Measurements from ENCODE around the gene NUP93. TPM values are rescaled to one million over a fixed set of nuclear protein-coding genes. Genes with fewer than 3 reads are reported as not detected.

NUP93 gene
- 216 TPM for total RNA-seq

GRCh38 chr16:56729735-56730662, at the start of gene NUP93:
Gene NUP93 (plus strand): TSS chr16:56730129. CDS start chr16:56748248, 18,119 bp downstream.

GRCh38 chr16:56681939-56682702, 47.8 kb upstream of the NUP93 start, which contains the start of gene MT1X:
Gene MT1X (plus strand): TSS chr16:56682470. CDS start chr16:56682541, 71 bp downstream.

DNA sequence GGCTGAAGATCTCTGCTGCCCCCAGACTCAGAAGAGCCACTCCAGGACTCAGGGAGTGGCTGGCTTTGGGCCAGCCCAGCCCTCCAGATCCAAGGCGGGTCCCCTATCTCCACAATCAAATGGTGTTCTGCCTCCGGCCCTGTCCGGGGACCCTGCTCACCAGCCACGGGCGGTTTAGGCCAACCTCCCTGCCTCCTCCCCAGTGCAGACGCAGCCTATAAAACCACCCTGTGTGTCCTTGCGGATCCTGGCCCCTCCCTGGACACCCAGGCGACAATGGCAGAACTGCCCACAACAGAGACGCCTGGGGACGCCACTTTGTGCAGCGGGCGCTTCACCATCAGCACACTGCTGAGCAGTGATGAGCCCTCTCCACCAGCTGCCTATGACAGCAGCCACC, 135.0 kb downstream of the NUP93 start, which contains the start of gene SLC12A3:
Gene SLC12A3 (plus strand): TSS at position 248 of the 400 bp plus-strand sequence. CDS start 29 bp downstream, at position 277.

Small RNA genes within 50 kb of the gene (small RNA-seq; reads per million reads assigned to genes)
- gene MIR138-2 (ENCODE audit: low replicate concordance) = 12.0 reads per million, percentile 91 among the genes with 10 or more reads in this experiment

Other genes with a start within 250 kb of the NUP93 start
- 137 TPM for gene BBS2, start 210.1 kb upstream of the NUP93 start, total RNA-seq
- gene MT4, start 165.1 kb upstream of the NUP93 start, total RNA-seq = not detected
- 5.6 TPM for gene MT3, start 140.6 kb upstream of the NUP93 start, total RNA-seq
- 3.8 TPM for gene MT2A, start 121.5 kb upstream of the NUP93 start, total RNA-seq
- gene MT1E, start 104.3 kb upstream of the NUP93 start, total RNA-seq = 6.6 TPM
- 1.3 TPM for gene MT1M, start 97.5 kb upstream of the NUP93 start, total RNA-seq
- gene MT1A, start 91.5 kb upstream of the NUP93 start, total RNA-seq = not detected
- gene MT1B, start 78.2 kb upstream of the NUP93 start, total RNA-seq = not detected
- 3.8 TPM for gene MT1F, start 72.2 kb upstream of the NUP93 start, total RNA-seq
- gene MT1G, start 62.1 kb upstream of the NUP93 start, total RNA-seq = not detected
- not detected for gene MT1H, start 60.3 kb upstream of the NUP93 start, total RNA-seq
- gene MT1X, start 47.7 kb upstream of the NUP93 start, total RNA-seq = 8.1 TPM
- not detected for gene SLC12A3, start 135.1 kb downstream of the NUP93 start, total RNA-seq
- gene HERPUD1, start 202.0 kb downstream of the NUP93 start, total RNA-seq = 53.8 TPM
- gene CETP, start 231.8 kb downstream of the NUP93 start, total RNA-seq = 0.94 TPM